Measurements from ENCODE around the gene MEGF9.

GRCh38 chr9:120568816-120569215 lies 145.5 kb downstream of the MEGF9 start:
- TF ChIP-seq CTCF (IDR thresholded peaks at IDR 0.05; ENCODE audit: insufficient read depth, low read depth, low read length) (no peak), EZH2 (IDR thresholded peaks at IDR 0.05; ENCODE audit: insufficient read depth, low read length) (no peak)

All from astrocyte (in vitro differentiated cells and primary cell).